Central memory CD8-positive, alpha-beta T cell (primary cell): ENCODE results near the gene TMC3.

Experiments used
- ATAC-seq: fragments of 150-1000 bp; cut with Tn5 transposase; replicated peaks from 2 replicates; pipeline ENCODE4 v1.10.0; 2022; ENCODE audit warnings: mild to moderate bottlenecking, moderate FRiP score, moderate number of reproducible peaks; ENCODE audit not compliant: poor library complexity, severe bottlenecking; ENCODE audit errors: extremely low read depth
- DNase-seq, 2 donors: peaks; one replicate each; pipeline ENCODE4 v3.0.0; 2021; ENCODE audit warnings: low spot score in 2 of 2
- H3K27ac Mint-ChIP-seq: one replicate; pipeline ENCODE4 v1.8.0; 2022; ENCODE audit warnings: low read depth, mild to moderate bottlenecking, moderate library complexity, mixed read lengths
- H3K27me3 Mint-ChIP-seq: one replicate; pipeline ENCODE4 v1.8.0; 2022; ENCODE audit warnings: mixed read lengths
- H3K36me3 Mint-ChIP-seq: one replicate; pipeline ENCODE4 v1.8.0; 2022; ENCODE audit warnings: mild to moderate bottlenecking, moderate library complexity, mixed read lengths; ENCODE audit not compliant: insufficient read depth
- H3K4me1 Mint-ChIP-seq: one replicate; pipeline ENCODE4 v1.8.0; 2022; ENCODE audit warnings: mixed read lengths
- H3K4me3 Mint-ChIP-seq: one replicate; pipeline ENCODE4 v1.8.0; 2022; ENCODE audit warnings: mild to moderate bottlenecking, moderate library complexity, mixed read lengths
- H3K9me3 Mint-ChIP-seq: one replicate; pipeline ENCODE4 v1.8.0; 2022; ENCODE audit warnings: mixed read lengths

The TMC3 gene

GRCh38 chr15:81380203-81380602, 6.2 kb upstream of the TMC3 start:
- H3K4me1 Mint-ChIP-seq, result peaks cover 4% of the 10 kb centered on the region
- no peak overlapping the region for H3K4me3 Mint-ChIP-seq
- ATAC-seq (no peak), DNase-seq (no peak)
- no peaks in the 10 kb centered on the region for H3K9me3 Mint-ChIP-seq
- H3K27me3 Mint-ChIP-seq, result peaks cover 12% of the 10 kb centered on the region
- H3K27ac Mint-ChIP-seq, result no peak overlapping the region
- no peaks in the 10 kb centered on the region for H3K36me3 Mint-ChIP-seq

- ATAC-seq (no peak), DNase-seq (no peak)
- Mint-ChIP-seq H3K4me3 (no peak overlapping the region), H3K4me1 (peaks cover 1% of the 10 kb centered on the region), H3K27ac (no peak overlapping the region), H3K9me3 (no peaks in the 10 kb centered on the region), H3K36me3 (no peaks in the 10 kb centered on the region), H3K27me3 (peaks cover 12% of the 10 kb centered on the region)
These were observed 5.3 kb upstream of the TMC3 start for GRCh38 chr15:81379269-81379668.

GRCh38 chr15:81378443-81378842, 4.4 kb upstream of the TMC3 start:
- Mint-ChIP-seq H3K9me3 (no peaks in the 10 kb centered on the region), H3K4me1 (no peaks in the 10 kb centered on the region), H3K4me3 (no peak overlapping the region), H3K27ac (no peak overlapping the region), H3K36me3 (no peaks in the 10 kb centered on the region), H3K27me3 (peaks cover 12% of the 10 kb centered on the region)
- ATAC-seq (no peak), DNase-seq (no peak)

GRCh38 chr15:81377871-81378270, 3.9 kb upstream of the TMC3 start:
- no peak overlapping the region for H3K4me3 Mint-ChIP-seq
- H3K36me3 Mint-ChIP-seq, result no peaks in the 10 kb centered on the region
- H3K27me3 Mint-ChIP-seq, result peaks cover 12% of the 10 kb centered on the region
- no peak for DNase-seq
- no peaks in the 10 kb centered on the region for H3K9me3 Mint-ChIP-seq
- no peak for ATAC-seq
- no peak overlapping the region for H3K27ac Mint-ChIP-seq
- H3K4me1 Mint-ChIP-seq, result no peaks in the 10 kb centered on the region

GRCh38 chr15:81376231-81376630, 2.2 kb upstream of the TMC3 start:
- no peaks in the 10 kb centered on the region for H3K36me3 Mint-ChIP-seq
- no peaks in the 10 kb centered on the region for H3K9me3 Mint-ChIP-seq
- no peak for DNase-seq
- peaks cover 12% of the 10 kb centered on the region for H3K27me3 Mint-ChIP-seq
- no peak overlapping the region for H3K27ac Mint-ChIP-seq
- no peaks in the 10 kb centered on the region for H3K4me1 Mint-ChIP-seq
- no peak overlapping the region for H3K4me3 Mint-ChIP-seq
- ATAC-seq, result no peak

- no peak for DNase-seq
- H3K9me3 Mint-ChIP-seq, result no peaks in the 10 kb centered on the region
- peaks cover 12% of the 10 kb centered on the region for H3K27me3 Mint-ChIP-seq
- no peaks in the 10 kb centered on the region for H3K36me3 Mint-ChIP-seq
- H3K4me1 Mint-ChIP-seq, result no peaks in the 10 kb centered on the region
- no peak for ATAC-seq
- H3K4me3 Mint-ChIP-seq, result no peak overlapping the region
- H3K27ac Mint-ChIP-seq, result no peak overlapping the region
These were observed 1.4 kb upstream of the TMC3 start for GRCh38 chr15:81375461-81375860.

- Mint-ChIP-seq H3K4me1 (no peaks in the 10 kb centered on the region), H3K27me3 (peaks cover 7% of the 10 kb centered on the region), H3K27ac (no peak overlapping the region), H3K9me3 (no peaks in the 10 kb centered on the region), H3K36me3 (no peaks in the 10 kb centered on the region), H3K4me3 (no peak overlapping the region)
- ATAC-seq (no peak), DNase-seq (no peak)
These were observed 837 bp downstream of the TMC3 start for GRCh38 chr15:81373176-81373575.

GRCh38 chr15:81372575-81372974, 1.4 kb downstream of the TMC3 start:
- Mint-ChIP-seq H3K27me3 (peaks cover 1% of the 10 kb centered on the region), H3K4me3 (no peak overlapping the region), H3K9me3 (no peaks in the 10 kb centered on the region), H3K4me1 (no peaks in the 10 kb centered on the region), H3K36me3 (no peaks in the 10 kb centered on the region), H3K27ac (no peak overlapping the region)
- ATAC-seq (no peak), DNase-seq (no peak)

- no peak for ATAC-seq
- no peak for DNase-seq
- H3K36me3 Mint-ChIP-seq, result no peaks in the 10 kb centered on the region
- H3K27ac Mint-ChIP-seq, result no peak overlapping the region
- peaks cover 7% of the 10 kb centered on the region for H3K27me3 Mint-ChIP-seq
- no peak overlapping the region for H3K4me3 Mint-ChIP-seq
- no peaks in the 10 kb centered on the region for H3K4me1 Mint-ChIP-seq
- H3K9me3 Mint-ChIP-seq, result no peaks in the 10 kb centered on the region
These were observed 10.1 kb downstream of the TMC3 start for GRCh38 chr15:81363718-81364500.

- no peak for ATAC-seq
- DNase-seq, result no peak
- H3K4me1 Mint-ChIP-seq, result no peaks in the 10 kb centered on the region
- H3K4me3 Mint-ChIP-seq, result no peak overlapping the region
- no peaks in the 10 kb centered on the region for H3K36me3 Mint-ChIP-seq
- H3K27me3 Mint-ChIP-seq, result peaks cover 8% of the 10 kb centered on the region
- H3K9me3 Mint-ChIP-seq, result no peaks in the 10 kb centered on the region
- H3K27ac Mint-ChIP-seq, result no peak overlapping the region
These were observed 10.7 kb downstream of the TMC3 start for GRCh38 chr15:81363276-81363675.

GRCh38 chr15:81362790-81363189, 11.2 kb downstream of the TMC3 start:
- no peak for DNase-seq
- Mint-ChIP-seq H3K4me3 (no peak overlapping the region), H3K36me3 (no peaks in the 10 kb centered on the region), H3K9me3 (no peaks in the 10 kb centered on the region), H3K27ac (no peak overlapping the region), H3K27me3 (peaks cover 8% of the 10 kb centered on the region), H3K4me1 (no peaks in the 10 kb centered on the region)
- no peak for ATAC-seq

GRCh38 chr15:81361891-81362290, 12.1 kb downstream of the TMC3 start:
- ATAC-seq (no peak), DNase-seq (no peak)
- Mint-ChIP-seq H3K27ac (no peak overlapping the region), H3K27me3 (peaks cover 8% of the 10 kb centered on the region), H3K9me3 (no peaks in the 10 kb centered on the region), H3K4me1 (no peaks in the 10 kb centered on the region), H3K4me3 (no peak overlapping the region), H3K36me3 (no peaks in the 10 kb centered on the region)

GRCh38 chr15:81360491-81360890, 13.5 kb downstream of the TMC3 start:
- no peak for ATAC-seq
- Mint-ChIP-seq H3K27ac (no peak overlapping the region), H3K36me3 (no peaks in the 10 kb centered on the region), H3K4me3 (no peak overlapping the region), H3K4me1 (no peaks in the 10 kb centered on the region), H3K27me3 (peaks cover 8% of the 10 kb centered on the region), H3K9me3 (no peaks in the 10 kb centered on the region)
- no peak for DNase-seq
